Non-pigmented ciliary epithelial cell (primary cell): Measurements from ENCODE around the gene PDCD2L.

Experiments
- DNase-seq: peaks from one replicate; pipeline ENCODE4 v3.0.0-alpha.2; 2010; ENCODE audit warnings: low read depth

The PDCD2L gene

GRCh38 chr19:34471906-34472700 is 67.9 kb downstream of the PDCD2L start:
- DNase-seq, result no peak

- DNase-seq, result no peak
Measured at GRCh38 chr19:34474233-34474989, 70.2 kb downstream of the PDCD2L start.

GRCh38 chr19:34475026-34475974 is 71.1 kb downstream of the PDCD2L start:
- DNase-seq, result no peak
